Skeletal muscle satellite cell (primary cell): ENCODE measurements around the gene SNAPC2.
"Not testable (repeated sequence)": the region's sequence is repeated elsewhere in the genome, so short reads cannot be mapped to it uniquely, and the experiment has no call there.

ENCODE experiments used
- H3K27me3 ChIP-seq: 2 replicates; pipeline ENCODE4 v1.7.0; 2013; ENCODE audit warnings: low read length; ENCODE audit not compliant: control insufficient read depth, insufficient read depth
- H3K36me3 ChIP-seq: 2 replicates; pipeline ENCODE4 v1.7.0; 2013; ENCODE audit warnings: mild to moderate bottlenecking, control low read depth, low read length; ENCODE audit not compliant: insufficient read depth
- H3K4me1 ChIP-seq: 2 replicates; pipeline ENCODE4 v1.7.0; 2013; ENCODE audit warnings: low read length; ENCODE audit not compliant: control insufficient read depth, insufficient read depth
- H3K4me2 ChIP-seq: 2 replicates; pipeline ENCODE4 v1.7.0; 2013; ENCODE audit warnings: mild to moderate bottlenecking, low read length
- H3K4me3 ChIP-seq: 2 replicates; pipeline ENCODE4 v1.7.0; 2013; ENCODE audit warnings: low read length
- H3K9ac ChIP-seq: 2 replicates; pipeline ENCODE4 v1.7.0; 2013; ENCODE audit warnings: mild to moderate bottlenecking, low read depth, low read length, moderate library complexity
- H3K9me3 ChIP-seq: replicated peaks from 2 replicates; pipeline ENCODE4 v1.7.0; 2013; ENCODE audit warnings: mild to moderate bottlenecking, control low read depth, low read length

The SNAPC2 gene

GRCh38 chr19:7926021-7926726 lies 6.0 kb downstream of the SNAPC2 start, which contains the start of gene CTXN1:
TSS of gene CTXN1 (minus strand) at chr19:7926135. CDS start at chr19:7925538, 597 bp downstream.
- Histone ChIP-seq H3K4me2 (peak within 1 kb of the TSS; percentile 87), H3K9ac (peak within 1 kb of the TSS; percentile 52), H3K9me3 (no peaks in the 10 kb centered on the region), H3K4me1 (peaks cover 56% of the 10 kb centered on the region), H3K27me3 (no peaks in the 10 kb centered on the region), H3K36me3 (peaks cover 30% of the 10 kb centered on the region), H3K4me3 (peak within 1 kb of the TSS; percentile 72)

- no peak overlapping the region for H3K9ac ChIP-seq
- peak overlapping the region; percentile 87 for H3K4me2 ChIP-seq
- H3K4me1 ChIP-seq: peaks cover 48% of the 10 kb centered on the region
- H3K36me3 ChIP-seq: peaks cover 35% of the 10 kb centered on the region
- no peaks in the 10 kb centered on the region for H3K9me3 ChIP-seq
- H3K27me3 ChIP-seq: no peaks in the 10 kb centered on the region
- H3K4me3 ChIP-seq: no peak overlapping the region
These were observed 6.8 kb downstream of the SNAPC2 start for GRCh38 chr19:7926727-7927604.

GRCh38 chr19:7927605-7928333 lies 7.6 kb downstream of the SNAPC2 start:
- H3K4me1 ChIP-seq: peaks cover 44% of the 10 kb centered on the region
- H3K27me3 ChIP-seq: no peaks in the 10 kb centered on the region
- no peaks in the 10 kb centered on the region for H3K9me3 ChIP-seq
- H3K4me3 ChIP-seq: no peak overlapping the region
- peak overlapping the region; percentile 55 for H3K9ac ChIP-seq
- peaks cover 35% of the 10 kb centered on the region for H3K36me3 ChIP-seq
- peak overlapping the region; percentile 61 for H3K4me2 ChIP-seq

GRCh38 chr19:7928334-7928706 lies 8.2 kb downstream of the SNAPC2 start:
- peak overlapping the region; percentile 61 for H3K4me2 ChIP-seq
- no peaks in the 10 kb centered on the region for H3K9me3 ChIP-seq
- H3K27me3 ChIP-seq: no peaks in the 10 kb centered on the region
- peaks cover 44% of the 10 kb centered on the region for H3K4me1 ChIP-seq
- no peak overlapping the region for H3K4me3 ChIP-seq
- H3K9ac ChIP-seq: peak overlapping the region; percentile 55
- peaks cover 35% of the 10 kb centered on the region for H3K36me3 ChIP-seq

GRCh38 chr19:7928741-7929701 lies 8.9 kb downstream of the SNAPC2 start:
- Histone ChIP-seq H3K27me3 (no peaks in the 10 kb centered on the region), H3K4me3 (peak overlapping the region; percentile 52), H3K4me1 (peaks cover 44% of the 10 kb centered on the region), H3K9ac (peak overlapping the region; percentile 67), H3K4me2 (peak overlapping the region; percentile 77), H3K36me3 (peaks cover 40% of the 10 kb centered on the region), H3K9me3 (no peaks in the 10 kb centered on the region)

- H3K4me3 ChIP-seq, H3K4me2 ChIP-seq, H3K9me3 ChIP-seq, H3K9ac ChIP-seq, H3K27me3 ChIP-seq: not testable (repeated sequence)
- H3K36me3 ChIP-seq: peaks cover 44% of the 10 kb centered on the region
- H3K4me1 ChIP-seq: peaks cover 44% of the 10 kb centered on the region
These were observed 9.9 kb downstream of the SNAPC2 start for GRCh38 chr19:7930030-7930429.

- Histone ChIP-seq H3K4me2 (no peak overlapping the region), H3K4me1 (peaks cover 41% of the 10 kb centered on the region), H3K9ac (no peak overlapping the region), H3K4me3 (no peak overlapping the region), H3K9me3 (no peaks in the 10 kb centered on the region), H3K36me3 (peaks cover 50% of the 10 kb centered on the region), H3K27me3 (no peaks in the 10 kb centered on the region)
These were observed 10.6 kb downstream of the SNAPC2 start for GRCh38 chr19:7930765-7931164.

GRCh38 chr19:7931221-7932061 lies 11.3 kb downstream of the SNAPC2 start:
- Histone ChIP-seq H3K9ac (no peak overlapping the region), H3K4me3 (no peak overlapping the region), H3K36me3 (peaks cover 53% of the 10 kb centered on the region), H3K9me3 (no peaks in the 10 kb centered on the region), H3K27me3 (no peaks in the 10 kb centered on the region), H3K4me2 (no peak overlapping the region), H3K4me1 (peaks cover 37% of the 10 kb centered on the region)

GRCh38 chr19:7932276-7932929 lies 12.3 kb downstream of the SNAPC2 start:
- Histone ChIP-seq H3K27me3 (no peaks in the 10 kb centered on the region), H3K4me2 (no peak overlapping the region), H3K9ac (no peak overlapping the region), H3K4me1 (peaks cover 30% of the 10 kb centered on the region), H3K36me3 (peaks cover 51% of the 10 kb centered on the region), H3K4me3 (no peak overlapping the region), H3K9me3 (no peaks in the 10 kb centered on the region)

GRCh38 chr19:7932930-7933300 lies 12.8 kb downstream of the SNAPC2 start:
- Histone ChIP-seq H3K9me3 (no peaks in the 10 kb centered on the region), H3K4me3 (no peak overlapping the region), H3K9ac (no peak overlapping the region), H3K4me1 (peaks cover 25% of the 10 kb centered on the region), H3K36me3 (peaks cover 56% of the 10 kb centered on the region), H3K27me3 (no peaks in the 10 kb centered on the region), H3K4me2 (no peak overlapping the region)
